Measurements from ENCODE around the gene GGN. TPM values are rescaled to one million over a fixed set of nuclear protein-coding genes. Genes with fewer than 3 reads are reported as not detected.

Gene GGN
- total and polyA plus RNA-seq, 9 of the 15 experiments (the other 6 are each of a cell fraction or from before 2014, with no cell fraction given), result 0.15 to 0.33 TPM; not detected in 7

GRCh38 chr19:38335949-38336637, 51.7 kb downstream of the GGN start (continued):
- no peak for TF ChIP-seq CHD7 (IDR thresholded peaks at IDR 0.05; ENCODE audit: low read depth, low read length)
- no peak; the same call in 1 of the 2 replicates for TF ChIP-seq SMARCA4 (IDR thresholded peaks at IDR 0.05)
- no peak; a peak in 1 of 4 replicates for TF ChIP-seq NRF1 (conservative IDR thresholded peaks at IDR 0.05 in 1 of 2, IDR thresholded peaks at IDR 0.05 in 1 of 2)
- TF ChIP-seq CCNT2 (IDR thresholded peaks at IDR 0.05; ENCODE audit: borderline replicate concordance, extremely low read depth, insufficient read length, low read depth, low read length), result peak; percentile 28
- no peak for TF ChIP-seq C11orf30 (IDR thresholded peaks at IDR 0.05; ENCODE audit: low read depth)
- TF ChIP-seq TRIM24 (IDR thresholded peaks at IDR 0.05), result peak in 1 of 2 experiments; percentile 60; a peak in 3 of 4 replicates
- TF ChIP-seq ZNF197 (CRISPR knock-in tag; IDR thresholded peaks at IDR 0.05; ENCODE audit: low read depth), result no peak
- TF ChIP-seq MBD1 (CRISPR knock-in tag; IDR thresholded peaks at IDR 0.05), result no peak
- no peak for TF ChIP-seq ZNF584 (CRISPR knock-in tag; IDR thresholded peaks at IDR 0.05; ENCODE audit: low read depth)
- no peak for TF ChIP-seq BACH1 (tag; IDR thresholded peaks at IDR 0.05)
- TF ChIP-seq E2F6 (IDR thresholded peaks at IDR 0.05; ENCODE audit: borderline replicate concordance in 1 of 2, extremely low read depth in 1 of 2, insufficient read depth in 1 of 2, insufficient read length in 1 of 2, low read depth in 1 of 2, low read length in 1 of 2, poor library complexity in 1 of 2, severe bottlenecking in 1 of 2), result peak in 1 of 2 experiments; percentile 54
- TF ChIP-seq IFI16 (CRISPR knock-in tag; IDR thresholded peaks at IDR 0.05), result no peak
- no peak for TF ChIP-seq ZBTB7A (IDR thresholded peaks at IDR 0.05; ENCODE audit: borderline replicate concordance, control insufficient read depth, low read depth, low read length)

Data from K562 (cell line).